ENCODE measurements around the gene CERS6.

CERS6 gene

GRCh38 chr2:168810235-168810634 lies 354.2 kb downstream of the CERS6 start:
- TF ChIP-seq CTCF (IDR thresholded peaks at IDR 0.05) = no peak

- TF ChIP-seq CTCF (IDR thresholded peaks at IDR 0.05) = no peak
Measured at GRCh38 chr2:168811696-168812095, 355.6 kb downstream of the CERS6 start.

- no peak for TF ChIP-seq CTCF (IDR thresholded peaks at IDR 0.05)
Measured at GRCh38 chr2:168814046-168814445, 358.0 kb downstream of the CERS6 start.

- TF ChIP-seq CTCF (IDR thresholded peaks at IDR 0.05) = no peak
Measured at GRCh38 chr2:168814939-168815907, 359.2 kb downstream of the CERS6 start.

- no peak for TF ChIP-seq CTCF (IDR thresholded peaks at IDR 0.05)
Measured at GRCh38 chr2:168816369-168816768, 360.3 kb downstream of the CERS6 start.

GRCh38 chr2:168819050-168819715 lies 363.1 kb downstream of the CERS6 start:
- no peak for TF ChIP-seq CTCF (IDR thresholded peaks at IDR 0.05)

GRCh38 chr2:168819829-168820489 lies 363.9 kb downstream of the CERS6 start:
- TF ChIP-seq CTCF (IDR thresholded peaks at IDR 0.05) = no peak

Measured in LNCAP (cell line).